Mesothelial cell of epicardium (in vitro differentiated cells): ENCODE data around the gene RRBP1. TPM values are rescaled to one million over a fixed set of nuclear protein-coding genes. Genes with fewer than 3 reads are reported as not detected.

Experiments
- DNase-seq, 2 experiments: peaks; one replicate each; pipeline ENCODE4 v3.0.0; 2021; ENCODE audit warnings: low spot score in 2 of 2; ENCODE audit not compliant: unreplicated experiment in 2 of 2
- H3K27ac Mint-ChIP-seq: 2 replicates; pipeline ENCODE4 v1.8.0; 2021; ENCODE audit warnings: mixed read lengths
- H3K27me3 Mint-ChIP-seq: 2 replicates; pipeline ENCODE4 v1.8.0; 2021; ENCODE audit warnings: low read depth, mixed read lengths
- H3K36me3 Mint-ChIP-seq: 2 replicates; pipeline ENCODE4 v1.8.0; 2021; ENCODE audit warnings: mixed read lengths
- H3K4me1 Mint-ChIP-seq: 2 replicates; pipeline ENCODE4 v1.8.0; 2021; ENCODE audit warnings: mixed read lengths
- H3K4me3 Mint-ChIP-seq: 2 replicates; pipeline ENCODE4 v1.8.0; 2021; ENCODE audit warnings: mild to moderate bottlenecking, moderate library complexity, mixed read lengths
- H3K9me3 Mint-ChIP-seq: 2 replicates; pipeline ENCODE4 v1.8.0; 2021; ENCODE audit warnings: mixed read lengths
- total RNA-seq: library from RNA; stranded (reverse); gene quantifications from 3 replicates; pipeline ENCODE4 v1.2.1, GENCODE V29; 2021
- TF ChIP-seq, protein P1 (sequence below): fragments of 200-600 bp; sonication (generic); IDR thresholded peaks from one replicate; pipeline ENCODE4 v1.5.0; 2021; ENCODE audit warnings: antibody characterized with exemption; ENCODE audit not compliant: unreplicated experiment

Gene RRBP1
- total RNA-seq, 1 donor from 2014 or later: 211 TPM

- no peak for DNase-seq
- peaks cover 12% of the 10 kb centered on the region for H3K9me3 Mint-ChIP-seq
- no peaks in the 10 kb centered on the region for H3K36me3 Mint-ChIP-seq
- H3K27ac Mint-ChIP-seq: no peak within 1 kb of the TSS
- TF ChIP-seq, protein P1, sequence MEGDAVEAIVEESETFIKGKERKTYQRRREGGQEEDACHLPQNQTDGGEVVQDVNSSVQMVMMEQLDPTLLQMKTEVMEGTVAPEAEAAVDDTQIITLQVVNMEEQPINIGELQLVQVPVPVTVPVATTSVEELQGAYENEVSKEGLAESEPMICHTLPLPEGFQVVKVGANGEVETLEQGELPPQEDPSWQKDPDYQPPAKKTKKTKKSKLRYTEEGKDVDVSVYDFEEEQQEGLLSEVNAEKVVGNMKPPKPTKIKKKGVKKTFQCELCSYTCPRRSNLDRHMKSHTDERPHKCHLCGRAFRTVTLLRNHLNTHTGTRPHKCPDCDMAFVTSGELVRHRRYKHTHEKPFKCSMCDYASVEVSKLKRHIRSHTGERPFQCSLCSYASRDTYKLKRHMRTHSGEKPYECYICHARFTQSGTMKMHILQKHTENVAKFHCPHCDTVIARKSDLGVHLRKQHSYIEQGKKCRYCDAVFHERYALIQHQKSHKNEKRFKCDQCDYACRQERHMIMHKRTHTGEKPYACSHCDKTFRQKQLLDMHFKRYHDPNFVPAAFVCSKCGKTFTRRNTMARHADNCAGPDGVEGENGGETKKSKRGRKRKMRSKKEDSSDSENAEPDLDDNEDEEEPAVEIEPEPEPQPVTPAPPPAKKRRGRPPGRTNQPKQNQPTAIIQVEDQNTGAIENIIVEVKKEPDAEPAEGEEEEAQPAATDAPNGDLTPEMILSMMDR: no peak
- no peaks in the 10 kb centered on the region for H3K4me1 Mint-ChIP-seq
- no peak within 1 kb of the TSS for H3K4me3 Mint-ChIP-seq
- no peaks in the 10 kb centered on the region for H3K27me3 Mint-ChIP-seq
Measured at GRCh38 chr20:17699931-17700351, 17.9 kb upstream of the RRBP1 start, which contains the start of gene BANF2. Gene BANF2, plus strand, starts transcription at chr20:17699966. Its CDS starts 25,060 bp downstream, at chr20:17725026.

DNA sequence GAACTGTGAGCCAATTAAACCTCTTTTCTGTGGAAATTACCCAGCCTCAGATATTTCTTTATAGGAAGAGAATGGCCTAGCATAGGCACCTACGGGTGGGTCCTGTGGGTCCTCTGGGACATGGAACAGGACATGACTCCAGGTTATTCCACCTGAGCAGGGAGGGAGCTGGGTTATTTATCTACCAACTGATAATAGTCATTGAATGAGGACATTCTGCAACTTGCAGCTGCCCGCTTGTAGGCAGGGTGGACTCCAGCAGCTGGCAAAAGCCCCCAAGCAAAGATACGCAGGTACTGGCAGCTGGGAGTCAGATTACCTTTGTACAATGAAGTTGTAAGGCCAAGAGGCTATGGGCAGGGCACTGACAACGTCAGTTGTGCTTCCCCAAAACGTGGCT is 16.3 kb upstream of the RRBP1 start:
- Mint-ChIP-seq H3K27ac (no peak overlapping the region), H3K4me3 (no peak overlapping the region), H3K27me3 (no peaks in the 10 kb centered on the region), H3K36me3 (no peaks in the 10 kb centered on the region), H3K9me3 (peaks cover 17% of the 10 kb centered on the region), H3K4me1 (peaks cover 4% of the 10 kb centered on the region)
- no peak for DNase-seq
- TF ChIP-seq, protein P1: no peak

DNA sequence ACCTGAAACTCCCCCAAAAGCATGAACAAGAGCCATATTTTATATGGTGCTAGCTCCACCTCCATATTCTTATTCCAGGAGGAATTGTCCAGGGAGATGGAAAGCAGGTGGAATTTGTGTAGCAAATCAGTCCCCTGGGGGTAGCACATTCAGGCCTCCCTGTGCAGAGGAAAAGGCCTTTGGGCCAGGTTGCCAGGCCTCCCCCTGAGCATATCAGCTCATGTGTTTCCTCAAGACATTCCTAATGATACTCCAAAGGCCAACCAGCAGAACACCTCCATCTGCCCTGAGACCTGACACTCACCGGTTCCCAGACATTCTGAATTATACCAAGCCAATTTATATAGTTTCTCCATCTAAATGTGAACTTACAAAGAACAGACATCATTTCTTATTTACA is 15.1 kb upstream of the RRBP1 start:
- no peak overlapping the region for H3K4me3 Mint-ChIP-seq
- peaks cover 9% of the 10 kb centered on the region for H3K4me1 Mint-ChIP-seq
- no peak for DNase-seq
- H3K27me3 Mint-ChIP-seq: no peaks in the 10 kb centered on the region
- peaks cover 17% of the 10 kb centered on the region for H3K9me3 Mint-ChIP-seq
- no peak overlapping the region for H3K27ac Mint-ChIP-seq
- H3K36me3 Mint-ChIP-seq: no peaks in the 10 kb centered on the region
- TF ChIP-seq, protein P1: no peak

- Mint-ChIP-seq H3K4me1 (peaks cover 10% of the 10 kb centered on the region), H3K27me3 (no peaks in the 10 kb centered on the region), H3K4me3 (no peak overlapping the region), H3K9me3 (peaks cover 19% of the 10 kb centered on the region), H3K36me3 (no peaks in the 10 kb centered on the region), H3K27ac (no peak overlapping the region)
- TF ChIP-seq, protein P1: no peak
- DNase-seq: no peak
Measured at GRCh38 chr20:17696287-17696686, 14.2 kb upstream of the RRBP1 start.

- H3K4me1 Mint-ChIP-seq: peaks cover 10% of the 10 kb centered on the region
- no peaks in the 10 kb centered on the region for H3K27me3 Mint-ChIP-seq
Measured at GRCh38 chr20:17694767-17695166, 12.7 kb upstream of the RRBP1 start.

More at GRCh38 chr20:17694767-17695166, 12.7 kb upstream of the RRBP1 start:
- H3K4me3 Mint-ChIP-seq: no peak overlapping the region
- H3K36me3 Mint-ChIP-seq: no peaks in the 10 kb centered on the region
- no peak overlapping the region for H3K27ac Mint-ChIP-seq
- DNase-seq: no peak
- TF ChIP-seq, protein P1: no peak
- peaks cover 29% of the 10 kb centered on the region for H3K9me3 Mint-ChIP-seq
